SK-N-SH treated with all-trans-retinoic acid at 6 μM for 48 hours (cell line): ENCODE measurements around the gene TAL2.

Experiments
- ATAC-seq: fragments of 200-7000 bp; cut with Tn5 transposase; 3 replicates; pipeline ENCODE4 v1.9.1; 2020; ENCODE audit warnings: mild to moderate bottlenecking, moderate library complexity
- ARNTL ChIP-seq: fragments of 450-650 bp; formaldehyde crosslinking; IDR thresholded peaks from 2 replicates; pipeline ENCODE4 v1.5.0; 2020; ENCODE audit warnings: low read depth, mild to moderate bottlenecking, moderate library complexity, borderline replicate concordance
- BACH2 ChIP-seq: fragments of 250-450 bp; sonication (Bioruptor Pico); IDR thresholded peaks from 2 replicates; pipeline ENCODE4 v1.9.0; 2021; ENCODE audit warnings: mild to moderate bottlenecking, borderline replicate concordance
- CREB5 ChIP-seq: fragments of 250-450 bp; sonication (Bioruptor Pico); IDR thresholded peaks from 2 replicates; pipeline ENCODE4 v1.5.1; 2020; ENCODE audit warnings: low read depth, mild to moderate bottlenecking, moderate library complexity
- CSDC2 ChIP-seq: fragments of 250-450 bp; sonication (Bioruptor Pico); IDR thresholded peaks from 2 replicates; pipeline ENCODE4 v1.5.0; 2020; ENCODE audit warnings: mild to moderate bottlenecking, moderate library complexity
- ESRRG ChIP-seq: fragments of 250-450 bp; sonication (Bioruptor Pico); IDR thresholded peaks from 2 replicates; pipeline ENCODE4 v1.6.1; 2021; ENCODE audit warnings: mild to moderate bottlenecking
- ISL1 ChIP-seq: fragments of 250-450 bp; sonication (Bioruptor Pico); IDR thresholded peaks from 2 replicates; pipeline ENCODE4 v2.1.2; 2022; ENCODE audit warnings: mild to moderate bottlenecking, moderate library complexity
- OSR1 ChIP-seq: fragments of 250-450 bp; sonication (Bioruptor Pico); IDR thresholded peaks from 2 replicates; pipeline ENCODE4 v1.8.0; 2022; ENCODE audit warnings: moderate library complexity, mild to moderate bottlenecking, inconsistent platforms
- PATZ1 ChIP-seq: fragments of 250-450 bp; sonication (Bioruptor Pico); IDR thresholded peaks from 2 replicates; pipeline ENCODE4 v1.8.0; 2020; ENCODE audit warnings: mild to moderate bottlenecking, moderate library complexity, borderline replicate concordance
- POU6F1 ChIP-seq: fragments of 250-450 bp; sonication (Bioruptor Pico); IDR thresholded peaks from 2 replicates; pipeline ENCODE4 v1.8.0; 2021; ENCODE audit warnings: low read depth, mild to moderate bottlenecking, moderate library complexity, borderline replicate concordance
- PPARA ChIP-seq: fragments of 250-450 bp; sonication (Bioruptor Pico); IDR thresholded peaks from 2 replicates; pipeline ENCODE4 v1.5.0; 2020; ENCODE audit warnings: mild to moderate bottlenecking, borderline replicate concordance
- RARB ChIP-seq: fragments of 250-450 bp; sonication (Bioruptor Pico); IDR thresholded peaks from 2 replicates; pipeline ENCODE4 v1.8.0; 2021; ENCODE audit warnings: mild to moderate bottlenecking, moderate library complexity
- SNAI2 ChIP-seq: fragments of 250-450 bp; sonication (Bioruptor Pico); IDR thresholded peaks from 2 replicates; pipeline ENCODE4 v1.5.0; 2020; ENCODE audit warnings: mild to moderate bottlenecking, moderate library complexity
- TCF4 ChIP-seq: fragments of 250-450 bp; sonication (Bioruptor Pico); IDR thresholded peaks from 2 replicates; pipeline ENCODE4 v1.8.0; 2021; ENCODE audit warnings: mild to moderate bottlenecking, moderate library complexity, borderline replicate concordance
- TOX ChIP-seq: fragments of 250-450 bp; sonication (Bioruptor Pico); IDR thresholded peaks from 2 replicates; pipeline ENCODE4 v1.8.0; 2021; ENCODE audit warnings: mild to moderate bottlenecking, moderate library complexity, borderline replicate concordance
- TSHZ2 ChIP-seq: fragments of 250-450 bp; sonication (Bioruptor Pico); IDR thresholded peaks from 2 replicates; pipeline ENCODE4 v1.5.0; 2020; ENCODE audit warnings: mild to moderate bottlenecking, moderate library complexity
- ZC3H10 ChIP-seq: fragments of 250-450 bp; sonication (Bioruptor Pico); IDR thresholded peaks from 2 replicates; pipeline ENCODE4 v1.5.1; 2021; ENCODE audit warnings: mild to moderate bottlenecking, moderate library complexity
- ZFP3 ChIP-seq: fragments of 250-450 bp; sonication (Bioruptor Pico); IDR thresholded peaks from 2 replicates; pipeline ENCODE4 v1.5.0; 2020; ENCODE audit warnings: mild to moderate bottlenecking, moderate library complexity
- ZFP30 ChIP-seq: fragments of 450-650 bp; formaldehyde crosslinking; IDR thresholded peaks from 2 replicates; pipeline ENCODE4 v1.5.0; 2022; ENCODE audit warnings: mild to moderate bottlenecking, moderate library complexity
- ZNF565 ChIP-seq: fragments of 450-650 bp; formaldehyde crosslinking; conservative IDR thresholded peaks from 2 replicates; pipeline ENCODE4 v1.5.0; 2020; ENCODE audit warnings: low read depth, mild to moderate bottlenecking, moderate library complexity
- ZNF70 ChIP-seq: fragments of 450-650 bp; formaldehyde crosslinking; IDR thresholded peaks from 2 replicates; pipeline ENCODE4 v1.5.0; 2020; ENCODE audit warnings: mild to moderate bottlenecking, moderate library complexity
- ZNF8 ChIP-seq: fragments of 450-650 bp; formaldehyde crosslinking; IDR thresholded peaks from 2 replicates; pipeline ENCODE4 v1.5.0; 2020; ENCODE audit warnings: mild to moderate bottlenecking, moderate library complexity

The TAL2 gene

GRCh38 chr9:105681313-105681712 is 19.1 kb downstream of the TAL2 start:
- ATAC-seq, result no peak
- TF ChIP-seq OSR1 (no peak), PPARA (CRISPR knock-in tag) (no peak), ZFP3 (no peak), ARNTL (CRISPR knock-in tag) (no peak), POU6F1 (no peak), BACH2 (CRISPR knock-in tag) (no peak), PATZ1 (no peak), ZNF8 (CRISPR knock-in tag) (no peak), SNAI2 (CRISPR knock-in tag) (no peak), ZNF70 (CRISPR knock-in tag) (no peak), RARB (CRISPR knock-in tag) (no peak), CREB5 (CRISPR knock-in tag) (no peak), ISL1 (no peak), ESRRG (CRISPR knock-in tag) (no peak), TCF4 (CRISPR knock-in tag) (no peak), TSHZ2 (CRISPR knock-in tag) (no peak), ZNF565 (no peak)

GRCh38 chr9:105681724-105682123 is 19.5 kb downstream of the TAL2 start:
- TF ChIP-seq TCF4 (CRISPR knock-in tag) (no peak), ZFP30 (CRISPR knock-in tag) (no peak), CSDC2 (CRISPR knock-in tag) (no peak), BACH2 (CRISPR knock-in tag) (no peak), ISL1 (no peak), ZFP3 (no peak)
- no peak for ATAC-seq

- TF ChIP-seq TCF4 (CRISPR knock-in tag) (no peak), CREB5 (CRISPR knock-in tag) (no peak), ZNF70 (CRISPR knock-in tag) (no peak)
- no peak for ATAC-seq
Observed at GRCh38 chr9:105683688-105684275, 21.5 kb downstream of the TAL2 start.

GRCh38 chr9:105686936-105687335 is 24.7 kb downstream of the TAL2 start:
- ATAC-seq, result no peak
- TF ChIP-seq ZNF8 (CRISPR knock-in tag), result no peak
- TF ChIP-seq TOX (CRISPR knock-in tag), result no peak
- TF ChIP-seq CREB5 (CRISPR knock-in tag), result no peak
- no peak for TF ChIP-seq ZFP3
- no peak for TF ChIP-seq ZC3H10
- no peak for TF ChIP-seq PATZ1
- no peak for TF ChIP-seq PPARA (CRISPR knock-in tag)
- no peak for TF ChIP-seq TSHZ2 (CRISPR knock-in tag)
